ENCODE measurements around the gene SETBP1.

- TF ChIP-seq POLR2AphosphoS5 (IDR thresholded peaks at IDR 0.05; ENCODE audit: low read depth, low read length): no peak
- no peak for TF ChIP-seq EZH2 (IDR thresholded peaks at IDR 0.05)
- TF ChIP-seq CTCF (IDR thresholded peaks at IDR 0.05 in 2 of 3, conservative IDR thresholded peaks at IDR 0.05 in 1 of 3; ENCODE audit: borderline replicate concordance in 1 of 3, insufficient read depth in 1 of 3, low read depth in 2 of 3, low read length in 2 of 3): no peak
- TF ChIP-seq SRF (IDR thresholded peaks at IDR 0.05; ENCODE audit: low read depth): no peak
Measured at GRCh38 chr18:44716697-44717163, 36.0 kb downstream of the SETBP1 start.
